Mesothelial cell of epicardium (in vitro differentiated cells): ENCODE results near the gene LCNL1. TPM values are rescaled to one million over a fixed set of nuclear protein-coding genes. Genes with fewer than 3 reads are reported as not detected.
A peak's percentile ranks its signal among the peaks of the same experiment; 100 is the strongest.

Source experiments
- DNase-seq, 2 experiments: peaks; one replicate each; pipeline ENCODE4 v3.0.0; 2021; ENCODE audit warnings: low spot score in 2 of 2; ENCODE audit not compliant: unreplicated experiment in 2 of 2
- H3K27ac Mint-ChIP-seq: 2 replicates; pipeline ENCODE4 v1.8.0; 2021; ENCODE audit warnings: mixed read lengths
- H3K27me3 Mint-ChIP-seq: 2 replicates; pipeline ENCODE4 v1.8.0; 2021; ENCODE audit warnings: low read depth, mixed read lengths
- H3K36me3 Mint-ChIP-seq: 2 replicates; pipeline ENCODE4 v1.8.0; 2021; ENCODE audit warnings: mixed read lengths
- H3K4me1 Mint-ChIP-seq: 2 replicates; pipeline ENCODE4 v1.8.0; 2021; ENCODE audit warnings: mixed read lengths
- H3K4me3 Mint-ChIP-seq: 2 replicates; pipeline ENCODE4 v1.8.0; 2021; ENCODE audit warnings: mild to moderate bottlenecking, moderate library complexity, mixed read lengths
- H3K9me3 Mint-ChIP-seq: 2 replicates; pipeline ENCODE4 v1.8.0; 2021; ENCODE audit warnings: mixed read lengths
- CTCF ChIP-seq: fragments of 200-600 bp; sonication (generic); IDR thresholded peaks from one replicate; pipeline ENCODE4 v1.5.0; 2021; ENCODE audit warnings: antibody characterized with exemption; ENCODE audit not compliant: unreplicated experiment
- total RNA-seq: library from RNA; stranded (reverse); gene quantifications from 3 replicates; pipeline ENCODE4 v1.2.1, GENCODE V29; 2021

Gene LCNL1
- total RNA-seq, 1 donor from 2014 or later: 5.5 TPM

DNA sequence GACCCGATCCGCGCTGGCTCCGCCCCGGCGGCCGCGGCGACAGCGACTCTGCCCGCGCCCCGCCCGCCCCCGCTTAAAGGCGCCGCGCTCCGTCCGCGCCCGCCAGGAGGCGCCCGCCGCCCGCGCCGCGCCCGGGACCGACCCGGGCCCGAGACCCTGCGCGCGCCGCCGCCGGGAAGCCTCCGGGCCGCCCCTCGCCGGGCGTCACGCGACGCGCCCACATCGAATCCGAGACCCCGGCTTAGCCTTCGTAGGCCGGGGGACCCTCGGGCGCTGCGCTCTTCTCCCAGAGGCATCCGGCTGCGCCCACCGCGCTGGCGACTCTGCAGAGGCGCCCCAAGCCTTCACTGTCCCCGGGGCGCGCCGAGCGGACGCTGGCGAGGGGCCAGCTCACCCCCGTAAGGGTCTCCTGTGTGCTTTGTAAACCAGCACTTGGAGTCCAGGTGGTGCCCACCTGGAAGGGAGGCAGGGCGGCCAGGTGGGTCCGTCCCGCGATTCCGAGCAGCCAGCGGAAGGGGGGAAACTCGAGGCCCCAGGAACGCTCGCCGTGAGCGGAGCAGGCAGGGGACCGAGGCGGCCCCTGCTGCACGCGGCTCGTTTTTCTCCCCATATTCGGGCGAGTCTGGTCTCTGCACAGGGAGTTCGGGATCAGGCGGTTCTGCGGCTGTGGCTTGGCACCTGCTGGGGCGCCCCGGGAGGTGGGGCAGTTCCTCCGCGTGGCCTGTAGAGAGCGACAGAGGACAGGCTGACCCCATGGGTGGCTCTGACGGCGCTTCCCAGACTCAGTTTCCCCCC lies 45.7 kb downstream of the LCNL1 start:
- H3K36me3 Mint-ChIP-seq: no peaks in the 10 kb centered on the region
- no peak for TF ChIP-seq CTCF
- no peaks in the 10 kb centered on the region for H3K27me3 Mint-ChIP-seq
- H3K9me3 Mint-ChIP-seq: no peaks in the 10 kb centered on the region
- H3K4me3 Mint-ChIP-seq: peak overlapping the region; percentile 68
- no peak overlapping the region for H3K27ac Mint-ChIP-seq
- peaks cover 8% of the 10 kb centered on the region for H3K4me1 Mint-ChIP-seq
- DNase-seq: peak; percentile 59 to 72

GRCh38 chr9:137029058-137029936 lies 46.5 kb downstream of the LCNL1 start:
- Mint-ChIP-seq H3K4me1 (peaks cover 8% of the 10 kb centered on the region), H3K36me3 (no peaks in the 10 kb centered on the region), H3K4me3 (peak overlapping the region; percentile 68), H3K9me3 (no peaks in the 10 kb centered on the region), H3K27me3 (no peaks in the 10 kb centered on the region), H3K27ac (no peak overlapping the region)
- peak; percentile 85 for TF ChIP-seq CTCF
- peak; percentile 45 to 81 for DNase-seq

- no peak for DNase-seq
- no peaks in the 10 kb centered on the region for H3K27me3 Mint-ChIP-seq
- no peaks in the 10 kb centered on the region for H3K36me3 Mint-ChIP-seq
- H3K4me1 Mint-ChIP-seq: peaks cover 8% of the 10 kb centered on the region
- H3K4me3 Mint-ChIP-seq: no peak overlapping the region
- no peak for TF ChIP-seq CTCF
- no peak overlapping the region for H3K27ac Mint-ChIP-seq
- H3K9me3 Mint-ChIP-seq: no peaks in the 10 kb centered on the region
These were observed 47.2 kb downstream of the LCNL1 start for GRCh38 chr9:137030006-137030405.

- DNase-seq: no peak
- Mint-ChIP-seq H3K4me1 (peaks cover 8% of the 10 kb centered on the region), H3K4me3 (no peak overlapping the region), H3K27ac (no peak overlapping the region), H3K9me3 (no peaks in the 10 kb centered on the region), H3K36me3 (no peaks in the 10 kb centered on the region), H3K27me3 (no peaks in the 10 kb centered on the region)
- TF ChIP-seq CTCF: no peak
These were observed 48.0 kb downstream of the LCNL1 start for GRCh38 chr9:137030538-137031527.
